GM12878 (cell line): ENCODE results near the gene PMIS2. TPM values are rescaled to one million over a fixed set of nuclear protein-coding genes. Genes with fewer than 3 reads are reported as not detected.

ENCODE experiments used
- ATAC-seq: fragments of 200-7000 bp; cut with Tn5 transposase; 3 replicates; pipeline ENCODE4 v1.9.1; 2020; ENCODE audit warnings: mild to moderate bottlenecking, moderate library complexity
- BruUV-seq: library from RNA; stranded (reverse); fragments of 400-500 nt; replicated peaks from 2 replicates; lab custom pipeline; 2021; lab: Mats Ljungman, UMichigan
- CTCF ChIA-PET: fragments of 300-600 bp; sonication (Branson Sonifier 250); formaldehyde crosslinking; extraction: SDS; loops from one replicate; lab custom pipeline; 2021; ENCODE audit warnings: inconsistent platforms; lab: Yijun Ruan, JAX
- POLR2A ChIA-PET: fragments of 350-600 bp; formaldehyde crosslinking; extraction: SDS; loops from one replicate; lab custom pipeline; 2021; ENCODE audit warnings: inconsistent platforms; lab: Charles Lee
- RAD21 ChIA-PET: fragments of 300-600 bp; sonication (Branson Sonifier 250); formaldehyde crosslinking; loops from one replicate; lab custom pipeline; 2023; ENCODE audit warnings: antibody characterized with exemption; ENCODE audit not compliant: unreplicated experiment; lab: Charles Lee
- SMC1A ChIA-PET: fragments of 300-600 bp; sonication (Branson Sonifier 250); formaldehyde crosslinking; loops from one replicate; lab custom pipeline; 2023; ENCODE audit not compliant: unreplicated experiment, uncharacterized antibody; lab: Charles Lee
- DNase-seq: peaks from one replicate; pipeline ENCODE4 v3.0.0-alpha.2; 2011; ENCODE audit warnings: low read depth, low spot score
- FAIRE-seq: peaks from 3 replicates; lab custom pipeline; 2011; peaks lifted over from hg19 to GRCh38; lab: Jason Lieb, UNC
- H2AFZ ChIP-seq: 2 replicates; pipeline ENCODE4 v1.6.0; 2011; ENCODE audit warnings: low read depth, low read length, control low read depth; ENCODE audit not compliant: control insufficient read depth
- H3K27ac ChIP-seq: 2 replicates; pipeline ENCODE4 v1.5.1; 2011; ENCODE audit warnings: control low read depth; ENCODE audit not compliant: control insufficient read depth, insufficient read depth
- H3K27me3 ChIP-seq, 2 experiments: replicated peaks in 1 of 2; 2 replicates each; pipeline versions ENCODE4 v1.6.0 to v1.6.1; 2011; ENCODE audit warnings: low read length in 1 of 2; ENCODE audit not compliant: control insufficient read depth in 2 of 2, insufficient read depth in 2 of 2
- H3K36me3 ChIP-seq, 2 experiments: 2 replicates each; pipeline ENCODE4 v1.5.1; 2011; ENCODE audit warnings: low read length in 1 of 2; ENCODE audit not compliant: control insufficient read depth in 2 of 2, insufficient read depth in 2 of 2
- H3K4me1 ChIP-seq: 2 replicates; pipeline ENCODE4 v1.6.1; 2011; ENCODE audit warnings: mild to moderate bottlenecking, low read length, moderate library complexity, mixed read lengths; ENCODE audit not compliant: control insufficient read depth, insufficient read depth
- H3K4me2 ChIP-seq: 2 replicates; pipeline ENCODE4 v1.6.0; 2011; ENCODE audit warnings: control low read depth; ENCODE audit not compliant: control insufficient read depth, insufficient read depth
- H3K4me3 ChIP-seq: fragments of 200-600 bp; sonication (generic); 2 replicates; pipeline ENCODE4 v1.5.1; 2016
- H3K79me2 ChIP-seq: 2 replicates; pipeline ENCODE4 v1.6.0; 2011; ENCODE audit warnings: low read length; ENCODE audit not compliant: control insufficient read depth, insufficient read depth
- H3K9ac ChIP-seq: 2 replicates; pipeline ENCODE4 v1.8.0; 2011; ENCODE audit warnings: low read length, control low read depth, mixed read lengths; ENCODE audit not compliant: control insufficient read depth, insufficient read depth
- H3K9me3 ChIP-seq: replicated peaks from 3 replicates; pipeline ENCODE4 v1.5.1; 2011; ENCODE audit warnings: mild to moderate bottlenecking, low read length; ENCODE audit not compliant: control insufficient read depth, insufficient read depth
- H4K20me1 ChIP-seq: 2 replicates; pipeline ENCODE4 v1.6.0; 2011; ENCODE audit not compliant: control insufficient read depth, insufficient read depth
- GATAD2B ChIP-seq: fragments of 450-650 bp; conservative IDR thresholded peaks from 2 replicates; pipeline ENCODE4 v1.6.1; 2017; ENCODE audit warnings: low read depth, mild to moderate bottlenecking, moderate library complexity
- LARP7 ChIP-seq: fragments of 450-650 bp; IDR thresholded peaks from 2 replicates; pipeline ENCODE4 v1.6.1; 2017; ENCODE audit warnings: mild to moderate bottlenecking
- SUPT20H ChIP-seq: IDR thresholded peaks from 2 replicates; pipeline ENCODE4 v1.6.1; 2011; ENCODE audit warnings: low read depth, mild to moderate bottlenecking, low read length, moderate library complexity, borderline replicate concordance; ENCODE audit not compliant: control insufficient read depth
- WGBS: methylation state at CpG from one replicate; pipeline ENCODE4 v1.1.6; 2016; ENCODE audit warnings: low lambda C conversion rate; ENCODE audit not compliant: insufficient replicate concordance, insufficient coverage; ENCODE audit errors: missing lambda C conversion rate; 5-methylcytosine and 5-hydroxymethylcytosine counted together
- in situ Hi-C: fragments of 300-500 bp; cut with MboI; formaldehyde crosslinking; loops from 9 replicates; pipeline ENCODE4 v1.14.3; 2018; ENCODE audit warnings: mixed read lengths
- intact Hi-C: fragments of 100-400 bp; cut with micrococcal nuclease; formaldehyde crosslinking; loops from one replicate; pipeline ENCODE4 v1.14.2; 2022; ENCODE audit not compliant: unreplicated experiment
- polyA plus RNA-seq, 11 experiments: library from polyadenylated mRNA; depleted of rRNA in 4 of 11; unstranded in 6 of 11; stranded (reverse) in 5 of 11; fragments of >200 nt; fragmentation: Nextera tagmentation in 4 of 11; fragmentation: Illumina TruSeq in 1 of 11; extraction: Ambion mirVana in 4 of 11; extraction: Trizol in 1 of 11; gene quantifications; 1 replicate in 1 of 11; 2 replicates in 10 of 11; pipeline versions ENCODE4 v1.2.1 to v1.2.3, GENCODE V29; 2011 to 2016; ENCODE audit warnings: inconsistent platforms in 2 of 11, missing spikeins in 2 of 11, low read depth in 1 of 11
- total RNA-seq, 4 experiments: library from RNA; depleted of rRNA in 3 of 4; stranded (reverse); fragments of >200 nt in 3 of 4; fragmentation: Illumina TruSeq in 1 of 4; extraction: Trizol in 1 of 4; gene quantifications; 2 replicates each; pipeline versions ENCODE4 v1.2.1 to v1.2.3, GENCODE V29; 2013 to 2021
- TF ChIP-seq, protein P1 (sequence below): fragments of 450-650 bp; IDR thresholded peaks from 2 replicates; pipeline ENCODE4 v1.6.1; 2017; ENCODE audit warnings: mild to moderate bottlenecking, moderate library complexity
- TF ChIP-seq, protein P2 (sequence below): fragments of 450-650 bp; IDR thresholded peaks from 2 replicates; pipeline ENCODE4 v1.6.1; 2017; ENCODE audit warnings: mild to moderate bottlenecking

PMIS2 gene
- total and polyA plus RNA-seq, 10 of the 15 experiments (the other 5 are each of a cell fraction or from before 2014, with no cell fraction given): not detected

DNA sequence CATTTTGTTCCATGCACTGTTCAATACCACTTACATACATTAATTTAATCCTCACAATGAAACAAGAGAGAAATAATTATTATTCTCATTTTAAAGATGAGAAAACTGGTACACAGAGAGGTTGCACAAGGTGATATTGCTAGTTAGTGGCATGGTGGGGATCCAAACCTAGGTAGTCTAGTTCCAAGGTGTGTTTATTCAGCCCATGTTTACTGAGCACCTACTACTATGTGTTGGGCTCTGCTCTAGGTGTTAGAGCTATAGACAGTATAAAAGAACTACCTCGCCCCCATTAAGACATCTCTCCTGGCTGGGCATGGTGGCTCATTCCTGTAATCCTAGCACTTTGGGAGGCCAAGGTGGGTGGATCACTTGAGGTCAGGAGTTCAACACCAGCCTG lies 3.2 kb upstream of the PMIS2 start (continued):
- TF ChIP-seq, protein P1, sequence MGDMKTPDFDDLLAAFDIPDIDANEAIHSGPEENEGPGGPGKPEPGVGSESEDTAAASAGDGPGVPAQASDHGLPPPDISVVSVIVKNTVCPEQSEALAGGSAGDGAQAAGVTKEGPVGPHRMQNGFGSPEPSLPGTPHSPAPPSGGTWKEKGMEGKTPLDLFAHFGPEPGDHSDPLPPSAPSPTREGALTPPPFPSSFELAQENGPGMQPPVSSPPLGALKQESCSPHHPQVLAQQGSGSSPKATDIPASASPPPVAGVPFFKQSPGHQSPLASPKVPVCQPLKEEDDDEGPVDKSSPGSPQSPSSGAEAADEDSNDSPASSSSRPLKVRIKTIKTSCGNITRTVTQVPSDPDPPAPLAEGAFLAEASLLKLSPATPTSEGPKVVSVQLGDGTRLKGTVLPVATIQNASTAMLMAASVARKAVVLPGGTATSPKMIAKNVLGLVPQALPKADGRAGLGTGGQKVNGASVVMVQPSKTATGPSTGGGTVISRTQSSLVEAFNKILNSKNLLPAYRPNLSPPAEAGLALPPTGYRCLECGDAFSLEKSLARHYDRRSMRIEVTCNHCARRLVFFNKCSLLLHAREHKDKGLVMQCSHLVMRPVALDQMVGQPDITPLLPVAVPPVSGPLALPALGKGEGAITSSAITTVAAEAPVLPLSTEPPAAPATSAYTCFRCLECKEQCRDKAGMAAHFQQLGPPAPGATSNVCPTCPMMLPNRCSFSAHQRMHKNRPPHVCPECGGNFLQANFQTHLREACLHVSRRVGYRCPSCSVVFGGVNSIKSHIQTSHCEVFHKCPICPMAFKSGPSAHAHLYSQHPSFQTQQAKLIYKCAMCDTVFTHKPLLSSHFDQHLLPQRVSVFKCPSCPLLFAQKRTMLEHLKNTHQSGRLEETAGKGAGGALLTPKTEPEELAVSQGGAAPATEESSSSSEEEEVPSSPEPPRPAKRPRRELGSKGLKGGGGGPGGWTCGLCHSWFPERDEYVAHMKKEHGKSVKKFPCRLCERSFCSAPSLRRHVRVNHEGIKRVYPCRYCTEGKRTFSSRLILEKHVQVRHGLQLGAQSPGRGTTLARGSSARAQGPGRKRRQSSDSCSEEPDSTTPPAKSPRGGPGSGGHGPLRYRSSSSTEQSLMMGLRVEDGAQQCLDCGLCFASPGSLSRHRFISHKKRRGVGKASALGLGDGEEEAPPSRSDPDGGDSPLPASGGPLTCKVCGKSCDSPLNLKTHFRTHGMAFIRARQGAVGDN: no peak

DNA sequence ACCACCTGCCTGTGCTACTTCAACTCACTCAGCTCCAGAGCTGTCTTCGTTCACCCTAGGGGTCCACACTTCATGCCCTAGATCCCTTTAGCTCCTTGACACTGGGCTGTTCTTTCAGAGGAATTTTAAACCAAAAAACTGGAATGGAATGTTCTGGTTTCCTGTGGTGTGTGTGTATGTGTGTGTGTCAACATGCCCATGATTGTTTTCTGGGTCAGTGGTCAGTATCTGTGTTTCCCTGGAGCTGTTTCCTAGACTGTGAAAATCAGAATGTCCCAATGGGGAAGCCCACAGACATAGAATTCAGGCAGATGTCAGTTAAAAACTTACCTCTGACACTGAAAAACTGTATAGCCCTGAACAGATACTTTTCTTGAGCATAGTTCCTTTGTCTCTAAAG lies 1.3 kb downstream of the PMIS2 start:
- Histone ChIP-seq H3K4me2 (no peak overlapping the region), H3K4me3 (no peak overlapping the region), H3K9me3 (no peaks in the 10 kb centered on the region; the same call in 2 of the 3 replicates), H3K79me2 (no peaks in the 10 kb centered on the region), H3K27me3 (no peaks in the 10 kb centered on the region), H3K27ac (no peak overlapping the region), H4K20me1 (no peaks in the 10 kb centered on the region), H2AFZ (no peak overlapping the region), H3K4me1 (no peaks in the 10 kb centered on the region), H3K36me3 (no peaks in the 10 kb centered on the region), H3K9ac (no peak overlapping the region)
- no peak for TF ChIP-seq GATAD2B
- no peak for TF ChIP-seq LARP7
- TF ChIP-seq SUPT20H: no peak
- TF ChIP-seq, protein P2, sequence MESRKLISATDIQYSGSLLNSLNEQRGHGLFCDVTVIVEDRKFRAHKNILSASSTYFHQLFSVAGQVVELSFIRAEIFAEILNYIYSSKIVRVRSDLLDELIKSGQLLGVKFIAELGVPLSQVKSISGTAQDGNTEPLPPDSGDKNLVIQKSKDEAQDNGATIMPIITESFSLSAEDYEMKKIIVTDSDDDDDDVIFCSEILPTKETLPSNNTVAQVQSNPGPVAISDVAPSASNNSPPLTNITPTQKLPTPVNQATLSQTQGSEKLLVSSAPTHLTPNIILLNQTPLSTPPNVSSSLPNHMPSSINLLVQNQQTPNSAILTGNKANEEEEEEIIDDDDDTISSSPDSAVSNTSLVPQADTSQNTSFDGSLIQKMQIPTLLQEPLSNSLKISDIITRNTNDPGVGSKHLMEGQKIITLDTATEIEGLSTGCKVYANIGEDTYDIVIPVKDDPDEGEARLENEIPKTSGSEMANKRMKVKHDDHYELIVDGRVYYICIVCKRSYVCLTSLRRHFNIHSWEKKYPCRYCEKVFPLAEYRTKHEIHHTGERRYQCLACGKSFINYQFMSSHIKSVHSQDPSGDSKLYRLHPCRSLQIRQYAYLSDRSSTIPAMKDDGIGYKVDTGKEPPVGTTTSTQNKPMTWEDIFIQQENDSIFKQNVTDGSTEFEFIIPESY: no peak
- intact Hi-C loops: no loop called here
- 0% methylated on average over 1 of the region's 1 CpG for WGBS
- ATAC-seq: no peak
- POLR2A ChIA-PET: no interaction called here
- no TSS peak for BruUV-seq
- RAD21 ChIA-PET: interaction anchor here (1.5 kb wide), 1 partner anchor 57 kb away, joined by 3 read pairs; no protein-coding TSS in a partner anchor
- CTCF ChIA-PET: interaction anchor here (0.8 to 2.0 kb wide), 5 partner anchors 31 to 100 kb away, joined by 3 to 5 read pairs (median 4); no protein-coding TSS in a partner anchor
- no peak for FAIRE-seq
- SMC1A ChIA-PET: interaction anchor here (1.1 to 1.4 kb wide), 3 partner anchors 39 to 77 kb away, joined by 3 to 6 read pairs (median 4); no protein-coding TSS in a partner anchor
- in situ Hi-C loops: no loop called here
- no peak for DNase-seq
